ENCODE measurements around the gene P3R3URF. TPM values are rescaled to one million over a fixed set of nuclear protein-coding genes. Genes with fewer than 3 reads are reported as not detected.

The P3R3URF gene
- total RNA-seq, 4 donors from 2014 or later: not detected

DNA sequence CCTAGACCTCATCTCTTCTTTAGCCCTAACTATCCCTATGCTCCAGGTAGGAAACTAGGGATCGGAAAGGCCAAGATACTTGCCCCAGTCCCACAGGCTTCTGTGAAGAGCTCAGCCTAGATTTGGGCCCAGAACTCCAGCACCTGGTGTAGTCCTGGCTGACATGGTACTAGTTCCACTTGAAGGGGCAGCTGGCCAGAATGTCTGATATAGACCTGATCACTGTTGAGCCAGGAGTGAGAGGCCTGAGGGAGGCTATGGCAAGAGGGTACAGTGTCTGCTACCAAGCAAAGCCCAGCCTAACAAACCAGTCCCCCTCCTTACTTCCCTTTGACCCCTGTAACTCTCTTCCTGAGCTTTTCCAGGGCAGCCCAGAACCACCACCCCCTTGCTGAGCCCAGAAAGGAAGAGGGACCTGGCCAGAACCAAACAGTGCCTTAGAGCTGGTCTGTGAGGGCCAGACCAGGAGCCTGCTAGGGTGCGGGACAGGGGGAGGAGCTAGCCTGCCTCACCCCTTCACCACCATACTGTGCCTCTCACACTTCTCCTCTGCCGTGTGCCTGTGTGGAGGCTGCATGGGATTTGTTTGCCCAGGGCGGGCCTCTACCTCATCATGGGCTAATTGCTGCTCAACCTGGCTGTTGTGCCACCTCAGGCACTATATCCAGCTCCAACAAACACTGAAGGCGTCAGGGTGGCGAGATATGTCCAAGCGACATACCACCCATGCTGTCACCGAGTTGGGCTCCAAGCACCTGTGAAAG lies 11.0 kb upstream of the P3R3URF start:
- TF ChIP-seq, protein P1, sequence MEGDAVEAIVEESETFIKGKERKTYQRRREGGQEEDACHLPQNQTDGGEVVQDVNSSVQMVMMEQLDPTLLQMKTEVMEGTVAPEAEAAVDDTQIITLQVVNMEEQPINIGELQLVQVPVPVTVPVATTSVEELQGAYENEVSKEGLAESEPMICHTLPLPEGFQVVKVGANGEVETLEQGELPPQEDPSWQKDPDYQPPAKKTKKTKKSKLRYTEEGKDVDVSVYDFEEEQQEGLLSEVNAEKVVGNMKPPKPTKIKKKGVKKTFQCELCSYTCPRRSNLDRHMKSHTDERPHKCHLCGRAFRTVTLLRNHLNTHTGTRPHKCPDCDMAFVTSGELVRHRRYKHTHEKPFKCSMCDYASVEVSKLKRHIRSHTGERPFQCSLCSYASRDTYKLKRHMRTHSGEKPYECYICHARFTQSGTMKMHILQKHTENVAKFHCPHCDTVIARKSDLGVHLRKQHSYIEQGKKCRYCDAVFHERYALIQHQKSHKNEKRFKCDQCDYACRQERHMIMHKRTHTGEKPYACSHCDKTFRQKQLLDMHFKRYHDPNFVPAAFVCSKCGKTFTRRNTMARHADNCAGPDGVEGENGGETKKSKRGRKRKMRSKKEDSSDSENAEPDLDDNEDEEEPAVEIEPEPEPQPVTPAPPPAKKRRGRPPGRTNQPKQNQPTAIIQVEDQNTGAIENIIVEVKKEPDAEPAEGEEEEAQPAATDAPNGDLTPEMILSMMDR (IDR thresholded peaks at IDR 0.05; ENCODE audit: low read depth): no peak

DNA sequence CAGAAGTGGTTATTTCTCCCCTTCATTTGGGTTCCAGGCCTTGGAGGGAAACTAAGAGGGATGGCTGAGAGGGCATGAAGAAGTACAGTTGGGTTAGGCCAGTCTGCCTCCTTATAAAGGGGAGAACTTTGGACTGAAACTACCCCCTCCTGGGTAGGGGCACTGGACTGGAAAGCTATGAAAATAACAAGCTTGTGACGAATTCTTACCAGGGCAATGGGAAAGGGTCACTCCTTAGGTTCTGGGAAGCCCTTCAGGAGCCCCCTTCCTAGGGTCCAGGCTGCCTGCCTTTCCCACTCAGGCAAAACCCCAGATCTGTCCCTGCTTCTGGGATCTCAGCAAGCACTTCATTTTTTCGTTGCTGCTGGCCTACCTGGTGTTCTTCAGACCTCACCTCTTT lies 9.8 kb upstream of the P3R3URF start:
- TF ChIP-seq, protein P1 (IDR thresholded peaks at IDR 0.05; ENCODE audit: low read depth): no peak

DNA sequence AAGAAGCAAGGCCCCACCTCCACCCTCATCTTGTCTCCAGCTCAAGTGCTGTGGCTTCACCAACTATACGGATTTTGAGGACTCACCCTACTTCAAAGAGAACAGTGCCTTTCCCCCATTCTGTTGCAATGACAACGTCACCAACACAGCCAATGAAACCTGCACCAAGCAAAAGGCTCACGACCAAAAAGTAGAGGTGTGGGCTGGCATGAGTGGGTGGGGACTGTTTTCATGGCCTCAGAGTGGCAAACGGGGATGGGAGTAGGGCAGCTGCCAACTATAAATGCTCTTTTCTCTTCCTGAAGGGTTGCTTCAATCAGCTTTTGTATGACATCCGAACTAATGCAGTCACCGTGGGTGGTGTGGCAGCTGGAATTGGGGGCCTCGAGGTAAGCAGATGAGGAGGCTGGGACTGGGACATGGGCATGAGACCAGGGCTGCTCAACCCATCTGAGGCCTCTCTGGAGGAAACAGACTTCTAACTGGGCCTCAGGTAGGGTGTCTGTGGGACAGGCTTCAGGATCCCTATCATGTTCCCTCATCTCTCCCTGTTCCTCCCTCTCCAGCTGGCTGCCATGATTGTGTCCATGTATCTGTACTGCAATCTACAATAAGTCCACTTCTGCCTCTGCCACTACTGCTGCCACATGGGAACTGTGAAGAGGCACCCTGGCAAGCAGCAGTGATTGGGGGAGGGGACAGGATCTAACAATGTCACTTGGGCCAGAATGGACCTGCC lies 8.8 kb upstream of the P3R3URF start:
- TF ChIP-seq, protein P1 (IDR thresholded peaks at IDR 0.05; ENCODE audit: low read depth): no peak

DNA sequence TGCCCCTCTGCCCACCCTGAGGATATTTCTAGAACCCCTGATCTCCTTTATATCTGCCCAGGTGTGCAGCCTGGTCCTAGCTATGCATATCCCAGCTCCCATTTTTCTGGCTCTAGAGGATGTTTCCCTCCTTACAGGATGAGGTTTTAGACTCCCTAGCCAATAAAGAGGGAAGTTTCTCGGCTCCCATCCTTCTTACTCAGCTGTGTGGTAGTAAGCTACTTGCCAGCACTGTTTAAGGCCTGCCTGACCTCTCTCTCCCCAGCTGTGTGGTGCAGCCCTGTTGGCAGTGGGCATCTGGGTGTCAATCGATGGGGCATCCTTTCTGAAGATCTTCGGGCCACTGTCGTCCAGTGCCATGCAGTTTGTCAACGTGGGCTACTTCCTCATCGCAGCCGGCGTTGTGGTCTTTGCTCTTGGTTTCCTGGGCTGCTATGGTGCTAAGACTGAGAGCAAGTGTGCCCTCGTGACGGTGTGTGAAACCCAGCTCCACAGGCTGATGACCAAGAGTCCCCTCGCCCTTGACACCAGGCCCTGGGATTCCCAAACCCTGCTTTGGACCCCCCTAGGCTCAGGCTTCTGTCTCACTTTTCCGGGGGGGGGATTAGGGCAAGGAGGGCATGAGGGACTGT lies 7.8 kb upstream of the P3R3URF start:
- TF ChIP-seq, protein P1 (IDR thresholded peaks at IDR 0.05; ENCODE audit: low read depth): no peak

DNA sequence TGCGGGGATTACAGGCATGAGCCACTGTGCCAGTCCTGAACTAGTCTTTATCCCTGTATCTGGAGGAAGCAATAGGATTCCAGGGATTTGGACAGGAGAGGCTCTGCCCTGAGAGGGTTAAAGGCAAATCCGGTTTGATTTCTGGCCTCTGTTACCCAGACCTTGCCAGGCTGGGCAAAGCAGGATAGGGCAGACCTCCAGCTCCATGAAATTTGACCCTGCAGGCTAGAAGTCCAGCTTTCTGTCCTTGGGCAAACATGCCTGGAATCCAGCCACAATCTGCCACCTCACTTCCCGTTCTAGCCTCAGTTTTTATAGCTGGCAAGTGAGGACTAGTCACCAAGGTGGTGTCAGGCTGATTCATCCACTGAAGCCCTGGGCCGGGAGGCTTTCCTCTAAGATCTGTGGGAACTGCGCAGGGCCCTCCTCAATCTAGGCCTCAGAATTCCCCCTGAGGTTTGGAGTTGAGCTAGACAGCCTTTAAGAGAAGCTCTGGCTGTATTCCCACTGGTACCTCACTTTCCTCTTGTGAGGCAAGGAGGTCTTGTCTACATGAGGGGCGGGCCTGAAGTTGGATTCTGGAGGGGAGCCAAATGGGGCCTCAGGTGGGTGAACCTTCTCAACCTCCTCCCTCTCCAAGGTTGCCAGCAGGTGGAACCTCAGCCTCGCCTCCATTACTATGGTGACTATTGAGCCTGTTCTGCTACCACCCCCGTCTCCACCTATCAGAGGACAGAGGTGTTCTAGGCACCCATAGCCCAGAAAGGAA lies 7.0 kb upstream of the P3R3URF start:
- TF ChIP-seq, protein P1 (IDR thresholded peaks at IDR 0.05; ENCODE audit: low read depth): no peak

DNA sequence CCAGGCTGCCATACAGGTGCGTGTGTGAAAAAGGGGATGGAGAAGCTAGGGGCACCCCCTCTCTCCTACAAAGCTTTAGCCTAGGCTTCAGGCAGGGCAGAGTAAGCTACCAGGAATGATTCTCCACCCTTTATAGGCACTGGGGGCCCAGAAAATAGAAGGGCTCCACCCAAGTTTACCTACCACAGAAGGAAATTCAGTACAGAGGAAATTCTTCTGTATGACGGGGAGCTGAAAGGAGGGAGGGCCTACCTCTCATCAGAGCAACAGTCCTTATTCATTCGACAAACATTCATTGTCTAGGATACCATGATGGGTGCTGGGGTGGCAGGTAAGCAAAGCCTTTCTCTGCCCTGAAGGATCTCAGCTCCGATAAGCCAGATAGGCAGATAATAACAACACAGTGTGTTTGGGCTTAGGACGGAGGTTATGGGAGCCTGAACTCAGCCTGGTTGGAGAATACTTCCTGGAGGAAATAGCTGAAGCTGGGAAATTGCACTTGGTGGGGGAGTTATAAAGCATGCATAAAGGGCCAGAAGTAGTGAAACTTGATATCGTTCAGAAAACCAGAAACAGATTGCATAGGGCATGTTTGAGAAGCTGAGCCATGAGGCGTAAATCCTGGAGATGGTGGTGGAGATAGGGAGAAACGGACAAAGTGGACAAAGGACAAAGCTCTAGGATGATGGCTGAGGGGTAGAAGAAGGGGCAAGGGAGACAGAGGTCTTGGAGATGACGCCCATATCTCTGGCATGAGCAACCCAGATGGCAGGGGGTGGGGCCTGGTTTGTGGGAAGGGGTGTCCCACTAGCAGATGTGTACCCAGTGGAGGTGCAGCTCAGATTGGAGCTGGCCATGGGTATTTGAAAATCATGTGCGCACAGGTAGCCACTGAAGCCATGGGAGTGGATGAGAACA lies 5.3 kb upstream of the P3R3URF start:
- TF ChIP-seq, protein P1 (IDR thresholded peaks at IDR 0.05; ENCODE audit: low read depth): no peak
